K562 (cell line): ENCODE results near the gene SIRT2. TPM values are rescaled to one million over a fixed set of nuclear protein-coding genes. Genes with fewer than 3 reads are reported as not detected.

Source experiments
- ADNP ChIP-seq: fragments of 200-800 bp; sonication (Bioruptor generic); IDR thresholded peaks from 2 replicates; pipeline ENCODE4 v1.6.1; 2016; ENCODE audit warnings: missing genetic modification characterization, missing compliant biosample characterization
- ARHGAP35 ChIP-seq: fragments of 450-650 bp; IDR thresholded peaks from 2 replicates; pipeline ENCODE4 v1.6.1; 2018; ENCODE audit not compliant: partially characterized antibody
- BRD4 ChIP-seq: fragments of 200-600 bp; sonication (generic); IDR thresholded peaks from 2 replicates; pipeline ENCODE4 v1.6.1; 2017; ENCODE audit warnings: inconsistent platforms
- ELF4 ChIP-seq: fragments of 450-650 bp; formaldehyde crosslinking; IDR thresholded peaks from 2 replicates; pipeline ENCODE4 v1.4.0; 2022; ENCODE audit warnings: missing genetic modification characterization
- FOXA1 ChIP-seq: fragments of 450-650 bp; IDR thresholded peaks from 2 replicates; pipeline ENCODE4 v1.6.1; 2016; ENCODE audit warnings: mild to moderate bottlenecking, borderline replicate concordance
- GTF2F1 ChIP-seq: IDR thresholded peaks from 2 replicates; pipeline ENCODE4 v1.6.1; 2011; ENCODE audit warnings: low read depth, low read length, improper control_type of control experiment
- HDAC1 ChIP-seq, 2 experiments: fragments of 450-650 bp; IDR thresholded peaks; 2 replicates each; pipeline ENCODE4 v1.6.1; 2016 to 2017; ENCODE audit warnings: inconsistent platforms in 1 of 2, mild to moderate bottlenecking in 1 of 2, moderate library complexity in 1 of 2
- IRF2 ChIP-seq: sonication (generic); formaldehyde crosslinking; IDR thresholded peaks from 2 replicates; pipeline ENCODE4 v1.8.1; 2022; ENCODE audit warnings: mild to moderate bottlenecking, missing genetic modification reagents
- KLF6 ChIP-seq: fragments of 250-450 bp; sonication (Bioruptor Pico); IDR thresholded peaks from 2 replicates; pipeline ENCODE4 v1.4.0; 2020; ENCODE audit warnings: mild to moderate bottlenecking, moderate library complexity, borderline replicate concordance
- LCOR ChIP-seq: sonication (generic); formaldehyde crosslinking; IDR thresholded peaks from 2 replicates; pipeline ENCODE4 v1.8.0; 2022; ENCODE audit warnings: mild to moderate bottlenecking, missing genetic modification reagents
- MTA1 ChIP-seq: fragments of 450-650 bp; IDR thresholded peaks from 2 replicates; pipeline ENCODE4 v1.6.1; 2017; ENCODE audit warnings: borderline replicate concordance
- NBN ChIP-seq: fragments of 450-650 bp; IDR thresholded peaks from 2 replicates; pipeline ENCODE4 v1.6.1; 2016; ENCODE audit warnings: low read depth, mild to moderate bottlenecking
- NCOR1 ChIP-seq: fragments of 450-650 bp; IDR thresholded peaks from 2 replicates; pipeline ENCODE4 v1.6.1; 2016; ENCODE audit warnings: mild to moderate bottlenecking, moderate library complexity
- PHF20 ChIP-seq: fragments of 450-650 bp; IDR thresholded peaks from 2 replicates; pipeline ENCODE4 v1.6.1; 2018; ENCODE audit not compliant: partially characterized antibody
- RBBP5 ChIP-seq: fragments of 200-600 bp; sonication (generic); IDR thresholded peaks from 2 replicates; pipeline ENCODE4 v1.6.1; 2012; ENCODE audit warnings: borderline replicate concordance, mild to moderate bottlenecking, low read length, control low read depth, inconsistent platforms; ENCODE audit not compliant: insufficient read depth, poor library complexity, severe bottlenecking
- RBM17 ChIP-seq: fragments of 200-400 bp; formaldehyde crosslinking; IDR thresholded peaks from 2 replicates; pipeline ENCODE4 v1.6.1; 2017; ENCODE audit warnings: low read depth, mild to moderate bottlenecking, low read length, borderline replicate concordance
- SPI1 ChIP-seq: IDR thresholded peaks from 2 replicates; pipeline ENCODE4 v1.6.1; 2011; ENCODE audit warnings: low read depth, low read length, control low read depth, borderline replicate concordance
- STAT5B ChIP-seq: fragments of 250-450 bp; sonication (Bioruptor Pico); IDR thresholded peaks from 2 replicates; pipeline ENCODE4 v1.8.0; 2021; ENCODE audit warnings: mild to moderate bottlenecking, inconsistent platforms
- TAF1 ChIP-seq: IDR thresholded peaks from 2 replicates; pipeline ENCODE4 v1.6.1; 2011; ENCODE audit warnings: mild to moderate bottlenecking, low read length, moderate library complexity; ENCODE audit not compliant: insufficient read depth, control insufficient read depth, severe bottlenecking; ENCODE audit errors: extremely low read depth
- TCF3 ChIP-seq: sonication (generic); formaldehyde crosslinking; IDR thresholded peaks from 2 replicates; pipeline ENCODE4 v1.4.0; 2020; ENCODE audit warnings: mild to moderate bottlenecking, missing genetic modification reagents
- TEAD1 ChIP-seq, 2 experiments: fragments of 450-650 bp in 1 of 2; sonication (generic) in 1 of 2; formaldehyde crosslinking; IDR thresholded peaks; 2 replicates each; pipeline versions ENCODE4 v1.4.0 to v1.8.0; 2020 to 2022; ENCODE audit warnings: mild to moderate bottlenecking in 2 of 2, missing genetic modification reagents in 1 of 2
- ZKSCAN8 ChIP-seq: fragments of 200-800 bp; sonication (Bioruptor generic); IDR thresholded peaks from 2 replicates; pipeline ENCODE4 v1.6.1; 2016; ENCODE audit warnings: missing genetic modification characterization, missing compliant biosample characterization
- ZNF717 ChIP-seq: fragments of 250-450 bp; sonication (Bioruptor Pico); IDR thresholded peaks from 2 replicates; pipeline ENCODE4 v1.5.0; 2021
- ZNF79 ChIP-seq: fragments of 250-450 bp; sonication (Bioruptor Pico); IDR thresholded peaks from 2 replicates; pipeline ENCODE4 v1.4.0; 2020; ENCODE audit warnings: low read depth, mild to moderate bottlenecking, moderate library complexity
- polyA plus RNA-seq, 8 experiments: library from polyadenylated mRNA; depleted of rRNA in 4 of 8; stranded (reverse) in 5 of 8; unstranded in 3 of 8; fragments of >200 nt; fragmentation: Nextera tagmentation in 2 of 8; fragmentation: Illumina TruSeq in 1 of 8; extraction: Ambion mirVana in 2 of 8; extraction: Trizol in 1 of 8; gene quantifications; 2 replicates each; pipeline versions ENCODE4 v1.2.1 to v1.2.3, GENCODE V29; 2011 to 2014; ENCODE audit warnings: inconsistent platforms in 1 of 8, missing spikeins in 1 of 8
- total RNA-seq, 7 experiments: library from RNA; depleted of rRNA in 6 of 7; stranded (reverse); fragments of >200 nt in 6 of 7; fragmentation: Illumina TruSeq in 2 of 7; extraction: Trizol in 2 of 7; gene quantifications; 2 replicates each; pipeline versions ENCODE4 v1.2.1 to v1.2.3, GENCODE V29; 2011 to 2021; ENCODE audit warnings: low replicate concordance in 1 of 7
- TF ChIP-seq, protein P1 (sequence below): sonication (generic); formaldehyde crosslinking; IDR thresholded peaks from 2 replicates; pipeline ENCODE4 v1.8.1; 2023; ENCODE audit warnings: mild to moderate bottlenecking, missing genetic modification reagents
- TF ChIP-seq, protein P2 (sequence below): fragments of 450-650 bp; formaldehyde crosslinking; conservative IDR thresholded peaks from 2 replicates; pipeline ENCODE4 v1.4.0; 2022; ENCODE audit warnings: mild to moderate bottlenecking, missing genetic modification characterization
- TF ChIP-seq, protein P3 (sequence below): fragments of 450-650 bp; formaldehyde crosslinking; IDR thresholded peaks from 2 replicates; pipeline ENCODE4 v1.4.0; 2020; ENCODE audit warnings: mild to moderate bottlenecking

The SIRT2 gene
- total and polyA plus RNA-seq, 9 of the 15 experiments (the other 6 are each of a cell fraction or from before 2014, with no cell fraction given), result 2.3 to 35.2 (median 22.9) TPM

DNA sequence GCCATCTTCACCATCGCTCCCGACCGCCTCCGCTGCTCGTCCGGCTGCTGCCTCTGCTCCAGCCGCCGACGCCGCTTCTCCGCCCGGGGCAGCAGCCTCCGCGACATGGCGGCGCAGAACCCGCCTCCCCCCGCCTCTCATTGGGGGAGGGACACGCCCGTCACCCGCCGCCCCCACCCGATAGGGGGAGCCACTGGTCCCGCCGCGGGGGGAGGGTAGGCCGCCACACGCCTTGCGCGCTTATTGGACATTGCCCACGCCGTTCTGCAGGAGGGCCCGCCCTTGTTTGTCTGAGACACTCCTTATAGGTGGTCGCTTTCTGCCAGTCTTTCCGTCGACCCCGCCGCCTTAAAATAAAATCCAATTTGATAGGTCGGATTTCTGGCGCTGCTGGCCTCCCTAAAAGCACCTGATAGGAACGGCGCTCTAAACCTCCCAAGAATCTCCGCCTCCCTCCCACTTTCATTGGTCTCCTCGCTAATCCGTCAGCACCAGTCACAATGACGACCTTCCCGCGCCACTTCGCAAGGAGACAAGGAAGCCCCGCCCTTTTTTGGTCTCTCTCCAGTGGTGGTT lies 49.5 kb downstream of the SIRT2 start, which contains the start of gene HNRNPL (continued):
- TF ChIP-seq, protein P1, sequence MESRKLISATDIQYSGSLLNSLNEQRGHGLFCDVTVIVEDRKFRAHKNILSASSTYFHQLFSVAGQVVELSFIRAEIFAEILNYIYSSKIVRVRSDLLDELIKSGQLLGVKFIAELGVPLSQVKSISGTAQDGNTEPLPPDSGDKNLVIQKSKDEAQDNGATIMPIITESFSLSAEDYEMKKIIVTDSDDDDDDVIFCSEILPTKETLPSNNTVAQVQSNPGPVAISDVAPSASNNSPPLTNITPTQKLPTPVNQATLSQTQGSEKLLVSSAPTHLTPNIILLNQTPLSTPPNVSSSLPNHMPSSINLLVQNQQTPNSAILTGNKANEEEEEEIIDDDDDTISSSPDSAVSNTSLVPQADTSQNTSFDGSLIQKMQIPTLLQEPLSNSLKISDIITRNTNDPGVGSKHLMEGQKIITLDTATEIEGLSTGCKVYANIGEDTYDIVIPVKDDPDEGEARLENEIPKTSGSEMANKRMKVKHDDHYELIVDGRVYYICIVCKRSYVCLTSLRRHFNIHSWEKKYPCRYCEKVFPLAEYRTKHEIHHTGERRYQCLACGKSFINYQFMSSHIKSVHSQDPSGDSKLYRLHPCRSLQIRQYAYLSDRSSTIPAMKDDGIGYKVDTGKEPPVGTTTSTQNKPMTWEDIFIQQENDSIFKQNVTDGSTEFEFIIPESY (CRISPR knock-in tag), result no peak
- TF ChIP-seq KLF6 (CRISPR knock-in tag), result no peak; the same call in 1 of the 2 replicates
- TF ChIP-seq SPI1, result no peak
- no peak for TF ChIP-seq GTF2F1
- TF ChIP-seq, protein P2, sequence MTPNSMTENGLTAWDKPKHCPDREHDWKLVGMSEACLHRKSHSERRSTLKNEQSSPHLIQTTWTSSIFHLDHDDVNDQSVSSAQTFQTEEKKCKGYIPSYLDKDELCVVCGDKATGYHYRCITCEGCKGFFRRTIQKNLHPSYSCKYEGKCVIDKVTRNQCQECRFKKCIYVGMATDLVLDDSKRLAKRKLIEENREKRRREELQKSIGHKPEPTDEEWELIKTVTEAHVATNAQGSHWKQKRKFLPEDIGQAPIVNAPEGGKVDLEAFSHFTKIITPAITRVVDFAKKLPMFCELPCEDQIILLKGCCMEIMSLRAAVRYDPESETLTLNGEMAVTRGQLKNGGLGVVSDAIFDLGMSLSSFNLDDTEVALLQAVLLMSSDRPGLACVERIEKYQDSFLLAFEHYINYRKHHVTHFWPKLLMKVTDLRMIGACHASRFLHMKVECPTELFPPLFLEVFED, result no peak
- no peak for TF ChIP-seq IRF2
- TF ChIP-seq RBBP5, result no peak
- no peak for TF ChIP-seq ADNP
- TF ChIP-seq TCF3 (CRISPR knock-in tag), result no peak
- TF ChIP-seq ELF4, result no peak
- TF ChIP-seq TEAD1 (CRISPR knock-in tag; IDR thresholded peaks at IDR 0.05), result peak; percentile 28 to 84; a peak in 1 of 4 replicates
- TF ChIP-seq PHF20, result no peak
- no peak for TF ChIP-seq STAT5B (CRISPR knock-in tag)
- TF ChIP-seq LCOR (CRISPR knock-in tag), result peak; percentile 82; the same call in 1 of the 2 replicates
- TF ChIP-seq ARHGAP35, result no peak
- TF ChIP-seq BRD4, result peak; percentile 45
- no peak for TF ChIP-seq ZKSCAN8 (CRISPR knock-in tag)
- no peak for TF ChIP-seq ZNF79 (CRISPR knock-in tag)
- peak; percentile 7; the same call in 1 of the 2 replicates for TF ChIP-seq NCOR1
- no peak; the same call in 1 of the 2 replicates for TF ChIP-seq MTA1
- peak; percentile 38; the same call in 1 of the 2 replicates for TF ChIP-seq NBN
- TF ChIP-seq, protein P3, sequence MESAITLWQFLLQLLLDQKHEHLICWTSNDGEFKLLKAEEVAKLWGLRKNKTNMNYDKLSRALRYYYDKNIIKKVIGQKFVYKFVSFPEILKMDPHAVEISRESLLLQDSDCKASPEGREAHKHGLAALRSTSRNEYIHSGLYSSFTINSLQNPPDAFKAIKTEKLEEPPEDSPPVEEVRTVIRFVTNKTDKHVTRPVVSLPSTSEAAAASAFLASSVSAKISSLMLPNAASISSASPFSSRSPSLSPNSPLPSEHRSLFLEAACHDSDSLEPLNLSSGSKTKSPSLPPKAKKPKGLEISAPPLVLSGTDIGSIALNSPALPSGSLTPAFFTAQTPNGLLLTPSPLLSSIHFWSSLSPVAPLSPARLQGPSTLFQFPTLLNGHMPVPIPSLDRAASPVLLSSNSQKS, result no peak
- TF ChIP-seq FOXA1, result no peak
- TF ChIP-seq HDAC1 (IDR thresholded peaks at IDR 0.05), result no peak
- TF ChIP-seq RBM17, result no peak
- TF ChIP-seq TAF1, result peak; percentile 75
- TF ChIP-seq ZNF717 (CRISPR knock-in tag), result no peak
